GM23338 (cell line): ENCODE data around the gene WDR20. TPM values are rescaled to one million over a fixed set of nuclear protein-coding genes. Genes with fewer than 3 reads are reported as not detected.
A peak's percentile ranks its signal among the peaks of the same experiment; 100 is the strongest.

Source experiments
- ATAC-seq: fragments of 200-7000 bp; cut with Tn5 transposase; 3 replicates; pipeline ENCODE4 v1.9.1; 2020
- DNase-seq: peaks from one replicate; pipeline ENCODE4 v3.0.0-alpha.2; 2015; ENCODE audit warnings: low spot score
- H2AFZ ChIP-seq: fragments of 200-600 bp; sonication (generic); 2 replicates; pipeline ENCODE4 v1.8.0; 2016; ENCODE audit warnings: antibody characterized with exemption, mild to moderate bottlenecking, moderate library complexity
- H3F3A ChIP-seq: fragments of 200-600 bp; sonication (generic); replicated peaks from 2 replicates; pipeline ENCODE4 v1.8.0; 2017; ENCODE audit warnings: antibody characterized with exemption, mixed run types, low read depth
- H3K27ac ChIP-seq: fragments of 200-600 bp; sonication (generic); 2 replicates; pipeline ENCODE4 v1.6.1; 2016; ENCODE audit warnings: low read depth
- H3K27me3 ChIP-seq: fragments of 200-600 bp; sonication (generic); 2 replicates; pipeline ENCODE4 v1.8.0; 2016; ENCODE audit warnings: mild to moderate bottlenecking, mixed run types, moderate library complexity; ENCODE audit not compliant: insufficient read depth
- H3K36me3 ChIP-seq: fragments of 200-600 bp; sonication (generic); 2 replicates; pipeline ENCODE4 v1.8.0; 2016; ENCODE audit warnings: mild to moderate bottlenecking; ENCODE audit not compliant: insufficient read depth
- H3K4me1 ChIP-seq: fragments of 200-600 bp; sonication (generic); 2 replicates; pipeline ENCODE4 v1.8.0; 2016; ENCODE audit warnings: mild to moderate bottlenecking, moderate library complexity; ENCODE audit not compliant: insufficient read depth
- H3K4me2 ChIP-seq: fragments of 200-600 bp; sonication (generic); 2 replicates; pipeline ENCODE4 v1.7.1; 2017; ENCODE audit warnings: mixed run types
- H3K4me3 ChIP-seq: fragments of 200-600 bp; sonication (generic); 2 replicates; pipeline ENCODE4 v1.6.1; 2016; ENCODE audit warnings: mixed run types
- H3K79me2 ChIP-seq: fragments of 200-600 bp; sonication (generic); replicated peaks from 2 replicates; pipeline ENCODE4 v1.8.0; 2017; ENCODE audit warnings: mild to moderate bottlenecking; ENCODE audit not compliant: insufficient read depth
- H3K9me2 ChIP-seq: fragments of 200-600 bp; sonication (generic); 2 replicates; pipeline ENCODE4 v1.8.0; 2017; ENCODE audit not compliant: insufficient read depth
- H4K20me1 ChIP-seq: fragments of 200-600 bp; sonication (generic); replicated peaks from 2 replicates; pipeline ENCODE4 v1.8.0; 2017; ENCODE audit warnings: mild to moderate bottlenecking; ENCODE audit not compliant: insufficient read depth
- H3K27ac Mint-ChIP-seq: 2 replicates; pipeline ENCODE4 v1.8.0; 2020; ENCODE audit warnings: inconsistent platforms, mild to moderate bottlenecking, moderate library complexity, mixed read lengths
- H3K27me3 Mint-ChIP-seq: 3 replicates; pipeline ENCODE4 v1.8.0; 2022; ENCODE audit warnings: low read depth, mild to moderate bottlenecking, moderate library complexity, mixed read lengths, inconsistent platforms; ENCODE audit not compliant: insufficient read depth, poor library complexity
- H3K36me3 Mint-ChIP-seq: 3 replicates; pipeline ENCODE4 v1.8.0; 2021; ENCODE audit warnings: low read depth, mild to moderate bottlenecking, inconsistent platforms, moderate library complexity, mixed read lengths
- H3K4me1 Mint-ChIP-seq: 3 replicates; pipeline ENCODE4 v1.8.0; 2020; ENCODE audit warnings: mild to moderate bottlenecking, inconsistent platforms, mixed read lengths
- H3K4me3 Mint-ChIP-seq: 3 replicates; pipeline ENCODE4 v1.8.0; 2021; ENCODE audit warnings: moderate library complexity, mild to moderate bottlenecking, inconsistent platforms, mixed read lengths
- H3K9me3 Mint-ChIP-seq: 3 replicates; pipeline ENCODE4 v1.8.0; 2020; ENCODE audit warnings: moderate library complexity, mild to moderate bottlenecking, inconsistent platforms, mixed read lengths
- CREB1 ChIP-seq: fragments of 250-450 bp; sonication (Bioruptor Pico); IDR thresholded peaks from 2 replicates; pipeline ENCODE4 v1.5.0; 2020; ENCODE audit warnings: low read depth, mild to moderate bottlenecking, moderate library complexity
- EZH2 ChIP-seq: fragments of 200-600 bp; sonication (generic); IDR thresholded peaks from one replicate; pipeline ENCODE4 v1.8.0; 2017; ENCODE audit warnings: antibody characterized with exemption, mild to moderate bottlenecking, low read depth; ENCODE audit not compliant: unreplicated experiment
- EZH2phosphoT487 ChIP-seq: fragments of 200-600 bp; sonication (generic); IDR thresholded peaks from one replicate; pipeline ENCODE4 v1.8.1; 2018; ENCODE audit warnings: antibody characterized with exemption; ENCODE audit not compliant: unreplicated experiment
- JUNB ChIP-seq: IDR thresholded peaks from one replicate; pipeline ENCODE4 v1.6.1; 2016; ENCODE audit warnings: antibody characterized with exemption; ENCODE audit not compliant: unreplicated experiment
- POLR2AphosphoS5 ChIP-seq: IDR thresholded peaks from 2 replicates; pipeline ENCODE4 v1.6.1; 2016; ENCODE audit warnings: antibody characterized with exemption, low read depth
- STAT1 ChIP-seq: IDR thresholded peaks from one replicate; pipeline ENCODE4 v1.6.1; 2016; ENCODE audit warnings: antibody characterized with exemption; ENCODE audit not compliant: unreplicated experiment
- ZNF114 ChIP-seq: fragments of 250-450 bp; sonication (Bioruptor Pico); IDR thresholded peaks from 2 replicates; pipeline ENCODE4 v1.5.0; 2020; ENCODE audit warnings: mild to moderate bottlenecking, moderate library complexity
- polyA plus RNA-seq: library from polyadenylated mRNA; unstranded; fragments of >200 nt; fragmentation: Nextera tagmentation; extraction: Ambion mirVana; gene quantifications from 2 replicates; pipeline ENCODE4 v1.2.1, GENCODE V29; 2016
- total RNA-seq: library from RNA; depleted of rRNA; stranded (reverse); fragments of >200 nt; shearing (Covaris generic); gene quantifications from 2 replicates; pipeline ENCODE4 v1.2.3, GENCODE V29; 2014
- TF ChIP-seq, protein P1 (sequence below): IDR thresholded peaks from 2 replicates; pipeline ENCODE4 v1.6.1; 2016; ENCODE audit warnings: antibody characterized with exemption
- TF ChIP-seq, protein P2 (sequence below), 2 experiments: fragments of 200-600 bp in 1 of 2; sonication (generic) in 1 of 2; conservative IDR thresholded peaks; 2 replicates each; pipeline versions ENCODE4 v1.5.1 to v1.6.1; 2016 to 2017; ENCODE audit warnings: antibody characterized with exemption in 2 of 2, low read depth in 2 of 2, mild to moderate bottlenecking in 2 of 2, moderate library complexity in 1 of 2
- TF ChIP-seq, protein P3 (sequence below): IDR thresholded peaks from one replicate; pipeline ENCODE4 v1.6.1; 2018; ENCODE audit warnings: antibody characterized with exemption; ENCODE audit not compliant: unreplicated experiment
- TF ChIP-seq, protein P4 (sequence below): fragments of 250-450 bp; sonication (Bioruptor Pico); IDR thresholded peaks from 2 replicates; pipeline ENCODE4 v1.5.0; 2020; ENCODE audit warnings: mild to moderate bottlenecking, moderate library complexity

Gene WDR20
- total and polyA plus RNA-seq, 2 experiments from 2014 or later = 17.9 to 21.0 TPM

DNA sequence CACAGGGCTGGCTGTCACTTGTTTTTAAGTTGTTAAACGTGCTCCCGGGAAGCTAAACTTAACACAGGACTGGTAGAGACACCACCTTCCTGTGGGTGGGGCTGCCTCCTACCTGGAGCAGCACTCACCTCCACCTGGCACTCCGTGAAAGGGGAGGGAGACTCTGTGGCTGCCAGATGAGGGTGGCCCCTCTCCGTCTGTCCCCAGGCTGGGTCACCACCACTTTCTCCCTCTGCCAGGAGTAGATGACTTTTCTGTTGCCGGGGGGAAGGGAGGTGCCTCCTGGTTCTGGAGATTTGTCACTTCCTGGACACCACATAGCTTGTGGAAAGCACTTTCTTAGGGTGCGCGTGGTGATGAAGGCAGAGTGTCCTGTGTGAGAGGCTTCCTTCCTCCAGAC, 81.3 kb downstream of the WDR20 start:
- DNase-seq (peak; percentile 49), ATAC-seq (peak; percentile 79)
- Mint-ChIP-seq H3K27ac (no peak overlapping the region), H3K27me3 (peaks cover 7% of the 10 kb centered on the region), H3K4me3 (no peak overlapping the region; the same call in 2 of the 3 replicates), H3K36me3 (peaks cover 3% of the 10 kb centered on the region; the same call in 2 of the 3 replicates), H3K4me1 (peaks cover 24% of the 10 kb centered on the region), H3K9me3 (no peaks in the 10 kb centered on the region)
- peaks cover 19% of the 10 kb centered on the region; the same call in 1 of the 2 replicates for H3K79me2 ChIP-seq
- no peak overlapping the region for H3K4me2 ChIP-seq
- H3K9me2 ChIP-seq = no peaks in the 10 kb centered on the region
- H3K4me1 ChIP-seq = peaks cover 12% of the 10 kb centered on the region; the same call in 1 of the 2 replicates
- no peak overlapping the region for H2AFZ ChIP-seq
- H3K27ac ChIP-seq = 0 out of 2 replicates have a peak overlapping the region, but pooled peaks have one; percentile 14
- H3K4me3 ChIP-seq = no peak overlapping the region
- H4K20me1 ChIP-seq = no peaks in the 10 kb centered on the region; the same call in 1 of the 2 replicates
- no peaks in the 10 kb centered on the region for H3F3A ChIP-seq
- H3K36me3 ChIP-seq = no peaks in the 10 kb centered on the region
- TF ChIP-seq, protein P1, sequence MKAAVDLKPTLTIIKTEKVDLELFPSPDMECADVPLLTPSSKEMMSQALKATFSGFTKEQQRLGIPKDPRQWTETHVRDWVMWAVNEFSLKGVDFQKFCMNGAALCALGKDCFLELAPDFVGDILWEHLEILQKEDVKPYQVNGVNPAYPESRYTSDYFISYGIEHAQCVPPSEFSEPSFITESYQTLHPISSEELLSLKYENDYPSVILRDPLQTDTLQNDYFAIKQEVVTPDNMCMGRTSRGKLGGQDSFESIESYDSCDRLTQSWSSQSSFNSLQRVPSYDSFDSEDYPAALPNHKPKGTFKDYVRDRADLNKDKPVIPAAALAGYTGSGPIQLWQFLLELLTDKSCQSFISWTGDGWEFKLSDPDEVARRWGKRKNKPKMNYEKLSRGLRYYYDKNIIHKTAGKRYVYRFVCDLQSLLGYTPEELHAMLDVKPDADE = no peak
- TF ChIP-seq EZH2phosphoT487 (no peak), CREB1 (no peak), JUNB (no peak), STAT1 (no peak), ZNF114 (no peak), EZH2 (no peak), POLR2AphosphoS5 (no peak)
- TF ChIP-seq, protein P2, sequence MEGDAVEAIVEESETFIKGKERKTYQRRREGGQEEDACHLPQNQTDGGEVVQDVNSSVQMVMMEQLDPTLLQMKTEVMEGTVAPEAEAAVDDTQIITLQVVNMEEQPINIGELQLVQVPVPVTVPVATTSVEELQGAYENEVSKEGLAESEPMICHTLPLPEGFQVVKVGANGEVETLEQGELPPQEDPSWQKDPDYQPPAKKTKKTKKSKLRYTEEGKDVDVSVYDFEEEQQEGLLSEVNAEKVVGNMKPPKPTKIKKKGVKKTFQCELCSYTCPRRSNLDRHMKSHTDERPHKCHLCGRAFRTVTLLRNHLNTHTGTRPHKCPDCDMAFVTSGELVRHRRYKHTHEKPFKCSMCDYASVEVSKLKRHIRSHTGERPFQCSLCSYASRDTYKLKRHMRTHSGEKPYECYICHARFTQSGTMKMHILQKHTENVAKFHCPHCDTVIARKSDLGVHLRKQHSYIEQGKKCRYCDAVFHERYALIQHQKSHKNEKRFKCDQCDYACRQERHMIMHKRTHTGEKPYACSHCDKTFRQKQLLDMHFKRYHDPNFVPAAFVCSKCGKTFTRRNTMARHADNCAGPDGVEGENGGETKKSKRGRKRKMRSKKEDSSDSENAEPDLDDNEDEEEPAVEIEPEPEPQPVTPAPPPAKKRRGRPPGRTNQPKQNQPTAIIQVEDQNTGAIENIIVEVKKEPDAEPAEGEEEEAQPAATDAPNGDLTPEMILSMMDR (conservative IDR thresholded peaks at IDR 0.05; ENCODE audit: low read depth in 2 of 2) = no peak
- TF ChIP-seq, protein P3, sequence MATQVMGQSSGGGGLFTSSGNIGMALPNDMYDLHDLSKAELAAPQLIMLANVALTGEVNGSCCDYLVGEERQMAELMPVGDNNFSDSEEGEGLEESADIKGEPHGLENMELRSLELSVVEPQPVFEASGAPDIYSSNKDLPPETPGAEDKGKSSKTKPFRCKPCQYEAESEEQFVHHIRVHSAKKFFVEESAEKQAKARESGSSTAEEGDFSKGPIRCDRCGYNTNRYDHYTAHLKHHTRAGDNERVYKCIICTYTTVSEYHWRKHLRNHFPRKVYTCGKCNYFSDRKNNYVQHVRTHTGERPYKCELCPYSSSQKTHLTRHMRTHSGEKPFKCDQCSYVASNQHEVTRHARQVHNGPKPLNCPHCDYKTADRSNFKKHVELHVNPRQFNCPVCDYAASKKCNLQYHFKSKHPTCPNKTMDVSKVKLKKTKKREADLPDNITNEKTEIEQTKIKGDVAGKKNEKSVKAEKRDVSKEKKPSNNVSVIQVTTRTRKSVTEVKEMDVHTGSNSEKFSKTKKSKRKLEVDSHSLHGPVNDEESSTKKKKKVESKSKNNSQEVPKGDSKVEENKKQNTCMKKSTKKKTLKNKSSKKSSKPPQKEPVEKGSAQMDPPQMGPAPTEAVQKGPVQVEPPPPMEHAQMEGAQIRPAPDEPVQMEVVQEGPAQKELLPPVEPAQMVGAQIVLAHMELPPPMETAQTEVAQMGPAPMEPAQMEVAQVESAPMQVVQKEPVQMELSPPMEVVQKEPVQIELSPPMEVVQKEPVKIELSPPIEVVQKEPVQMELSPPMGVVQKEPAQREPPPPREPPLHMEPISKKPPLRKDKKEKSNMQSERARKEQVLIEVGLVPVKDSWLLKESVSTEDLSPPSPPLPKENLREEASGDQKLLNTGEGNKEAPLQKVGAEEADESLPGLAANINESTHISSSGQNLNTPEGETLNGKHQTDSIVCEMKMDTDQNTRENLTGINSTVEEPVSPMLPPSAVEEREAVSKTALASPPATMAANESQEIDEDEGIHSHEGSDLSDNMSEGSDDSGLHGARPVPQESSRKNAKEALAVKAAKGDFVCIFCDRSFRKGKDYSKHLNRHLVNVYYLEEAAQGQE = no peak
- TF ChIP-seq, protein P4, sequence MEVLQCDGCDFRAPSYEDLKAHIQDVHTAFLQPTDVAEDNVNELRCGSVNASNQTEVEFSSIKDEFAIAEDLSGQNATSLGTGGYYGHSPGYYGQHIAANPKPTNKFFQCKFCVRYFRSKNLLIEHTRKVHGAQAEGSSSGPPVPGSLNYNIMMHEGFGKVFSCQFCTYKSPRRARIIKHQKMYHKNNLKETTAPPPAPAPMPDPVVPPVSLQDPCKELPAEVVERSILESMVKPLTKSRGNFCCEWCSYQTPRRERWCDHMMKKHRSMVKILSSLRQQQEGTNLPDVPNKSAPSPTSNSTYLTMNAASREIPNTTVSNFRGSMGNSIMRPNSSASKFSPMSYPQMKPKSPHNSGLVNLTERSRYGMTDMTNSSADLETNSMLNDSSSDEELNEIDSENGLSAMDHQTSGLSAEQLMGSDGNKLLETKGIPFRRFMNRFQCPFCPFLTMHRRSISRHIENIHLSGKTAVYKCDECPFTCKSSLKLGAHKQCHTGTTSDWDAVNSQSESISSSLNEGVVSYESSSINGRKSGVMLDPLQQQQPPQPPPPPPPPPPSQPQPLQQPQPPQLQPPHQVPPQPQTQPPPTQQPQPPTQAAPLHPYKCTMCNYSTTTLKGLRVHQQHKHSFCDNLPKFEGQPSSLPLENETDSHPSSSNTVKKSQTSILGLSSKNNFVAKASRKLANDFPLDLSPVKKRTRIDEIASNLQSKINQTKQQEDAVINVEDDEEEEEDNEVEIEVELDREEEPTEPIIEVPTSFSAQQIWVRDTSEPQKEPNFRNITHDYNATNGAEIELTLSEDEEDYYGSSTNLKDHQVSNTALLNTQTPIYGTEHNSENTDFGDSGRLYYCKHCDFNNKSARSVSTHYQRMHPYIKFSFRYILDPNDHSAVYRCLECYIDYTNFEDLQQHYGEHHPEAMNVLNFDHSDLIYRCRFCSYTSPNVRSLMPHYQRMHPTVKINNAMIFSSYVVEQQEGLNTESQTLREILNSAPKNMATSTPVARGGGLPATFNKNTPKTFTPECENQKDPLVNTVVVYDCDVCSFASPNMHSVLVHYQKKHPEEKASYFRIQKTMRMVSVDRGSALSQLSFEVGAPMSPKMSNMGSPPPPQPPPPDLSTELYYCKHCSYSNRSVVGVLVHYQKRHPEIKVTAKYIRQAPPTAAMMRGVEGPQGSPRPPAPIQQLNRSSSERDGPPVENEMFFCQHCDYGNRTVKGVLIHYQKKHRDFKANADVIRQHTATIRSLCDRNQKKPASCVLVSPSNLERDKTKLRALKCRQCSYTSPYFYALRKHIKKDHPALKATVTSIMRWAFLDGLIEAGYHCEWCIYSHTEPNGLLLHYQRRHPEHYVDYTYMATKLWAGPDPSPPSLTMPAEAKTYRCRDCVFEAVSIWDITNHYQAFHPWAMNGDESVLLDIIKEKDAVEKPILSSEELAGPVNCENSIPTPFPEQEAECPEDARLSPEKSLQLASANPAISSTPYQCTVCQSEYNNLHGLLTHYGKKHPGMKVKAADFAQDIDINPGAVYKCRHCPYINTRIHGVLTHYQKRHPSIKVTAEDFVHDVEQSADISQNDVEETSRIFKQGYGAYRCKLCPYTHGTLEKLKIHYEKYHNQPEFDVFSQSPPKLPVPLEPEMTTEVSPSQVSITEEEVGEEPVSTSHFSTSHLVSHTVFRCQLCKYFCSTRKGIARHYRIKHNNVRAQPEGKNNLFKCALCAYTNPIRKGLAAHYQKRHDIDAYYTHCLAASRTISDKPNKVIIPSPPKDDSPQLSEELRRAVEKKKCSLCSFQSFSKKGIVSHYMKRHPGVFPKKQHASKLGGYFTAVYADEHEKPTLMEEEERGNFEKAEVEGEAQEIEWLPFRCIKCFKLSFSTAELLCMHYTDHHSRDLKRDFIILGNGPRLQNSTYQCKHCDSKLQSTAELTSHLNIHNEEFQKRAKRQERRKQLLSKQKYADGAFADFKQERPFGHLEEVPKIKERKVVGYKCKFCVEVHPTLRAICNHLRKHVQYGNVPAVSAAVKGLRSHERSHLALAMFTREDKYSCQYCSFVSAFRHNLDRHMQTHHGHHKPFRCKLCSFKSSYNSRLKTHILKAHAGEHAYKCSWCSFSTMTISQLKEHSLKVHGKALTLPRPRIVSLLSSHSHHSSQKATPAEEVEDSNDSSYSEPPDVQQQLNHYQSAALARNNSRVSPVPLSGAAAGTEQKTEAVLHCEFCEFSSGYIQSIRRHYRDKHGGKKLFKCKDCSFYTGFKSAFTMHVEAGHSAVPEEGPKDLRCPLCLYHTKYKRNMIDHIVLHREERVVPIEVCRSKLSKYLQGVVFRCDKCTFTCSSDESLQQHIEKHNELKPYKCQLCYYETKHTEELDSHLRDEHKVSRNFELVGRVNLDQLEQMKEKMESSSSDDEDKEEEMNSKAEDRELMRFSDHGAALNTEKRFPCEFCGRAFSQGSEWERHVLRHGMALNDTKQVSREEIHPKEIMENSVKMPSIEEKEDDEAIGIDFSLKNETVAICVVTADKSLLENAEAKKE = no peak
- no peaks in the 10 kb centered on the region for H3K27me3 ChIP-seq
